ENCODE data around the gene AJM1.

AJM1 gene

DNA sequence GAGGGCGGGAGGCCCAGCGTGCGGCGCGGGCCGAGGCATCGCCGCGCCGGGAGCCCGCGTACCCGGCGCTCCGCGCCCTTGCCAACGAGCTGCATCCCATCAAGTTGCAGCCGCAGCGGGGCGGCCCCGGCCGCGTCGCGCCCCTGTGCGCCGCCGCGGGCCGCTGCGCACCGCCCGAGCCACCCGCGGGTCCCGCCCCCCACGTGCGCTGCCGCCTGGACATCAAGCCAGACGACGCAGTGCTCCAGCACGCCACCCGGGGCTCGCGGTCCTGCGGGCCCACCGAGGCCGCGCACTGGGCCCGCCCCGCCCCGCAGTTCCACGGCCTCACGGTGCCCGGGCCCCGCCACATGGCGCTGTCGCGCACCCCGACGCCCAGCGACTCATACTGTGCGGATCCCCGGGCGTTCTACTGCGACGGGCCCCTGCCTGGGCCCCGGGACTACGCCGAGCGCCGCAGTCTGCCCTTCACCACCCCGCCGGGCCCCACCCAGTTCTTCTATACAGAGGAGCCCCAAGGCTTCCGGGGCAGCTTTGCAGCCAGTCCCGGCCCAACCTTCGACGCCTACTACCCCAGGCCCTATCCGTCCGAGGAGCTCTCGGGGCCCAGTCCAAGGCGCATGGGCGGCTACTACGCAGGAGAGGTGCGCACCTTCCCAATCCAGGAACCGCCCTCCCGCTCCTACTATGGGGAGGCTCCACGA is 2.6 kb downstream of the AJM1 start:
- DNase-seq (ENCODE audit: insufficient read length) (no peak), FAIRE-seq (no peak)
- no peak for TF ChIP-seq POLR2A (IDR thresholded peaks at IDR 0.05; ENCODE audit: low read depth, low read length)
- TF ChIP-seq POLR2AphosphoS5 (IDR thresholded peaks at IDR 0.05; ENCODE audit: low read depth, low read length), result no peak
- TF ChIP-seq TAF1 (IDR thresholded peaks at IDR 0.05; ENCODE audit: borderline replicate concordance, low read depth, low read length), result no peak

DNA sequence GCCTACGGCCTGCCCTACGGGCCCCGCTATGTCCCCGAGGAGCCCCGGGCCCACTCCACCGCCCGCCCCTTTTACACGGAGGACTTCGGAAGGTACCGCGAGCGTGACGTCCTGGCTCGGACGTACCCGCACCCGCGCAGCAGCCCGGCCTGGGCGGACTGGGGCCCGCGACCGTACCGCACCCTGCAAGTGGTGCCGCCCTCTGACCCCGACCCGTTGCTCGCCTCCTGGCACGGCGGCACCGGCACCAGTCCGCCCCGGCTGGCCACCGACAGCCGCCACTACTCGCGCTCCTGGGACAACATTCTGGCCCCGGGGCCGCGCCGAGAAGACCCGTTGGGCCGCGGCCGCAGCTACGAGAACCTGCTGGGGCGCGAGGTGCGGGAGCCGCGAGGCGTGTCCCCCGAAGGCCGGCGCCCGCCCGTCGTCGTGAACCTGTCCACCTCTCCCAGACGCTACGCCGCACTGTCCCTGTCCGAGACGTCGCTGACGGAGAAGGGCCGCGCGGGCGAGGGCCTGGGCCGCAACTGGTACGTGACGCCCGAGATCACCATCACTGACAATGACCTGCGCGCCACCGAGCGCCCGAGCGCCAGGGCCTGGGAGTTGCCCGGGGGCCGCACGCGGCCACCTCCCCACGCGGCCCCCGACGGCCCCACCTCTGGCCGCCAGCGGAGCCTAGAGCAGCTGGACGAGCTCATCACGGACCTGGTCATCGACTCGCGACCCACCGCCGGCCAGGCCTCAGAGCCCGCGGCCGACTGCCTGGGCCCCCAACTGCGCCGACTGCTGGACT is 3.4 kb downstream of the AJM1 start:
- TF ChIP-seq POLR2A (IDR thresholded peaks at IDR 0.05; ENCODE audit: low read depth, low read length) (no peak), TAF1 (IDR thresholded peaks at IDR 0.05; ENCODE audit: borderline replicate concordance, low read depth, low read length) (no peak)
- FAIRE-seq, result no peak
- no peak for DNase-seq (ENCODE audit: insufficient read length)

GRCh38 chr9:136846376-136847087 is 4.3 kb downstream of the AJM1 start:
- no peak for DNase-seq (ENCODE audit: insufficient read length)
- TF ChIP-seq POLR2A (IDR thresholded peaks at IDR 0.05; ENCODE audit: low read depth, low read length) (no peak), POLR2AphosphoS5 (IDR thresholded peaks at IDR 0.05; ENCODE audit: low read depth, low read length) (no peak), TAF1 (IDR thresholded peaks at IDR 0.05; ENCODE audit: borderline replicate concordance, low read depth, low read length) (no peak)
- FAIRE-seq, result no peak

GRCh38 chr9:136847088-136847825 is 5.0 kb downstream of the AJM1 start:
- TF ChIP-seq POLR2A (IDR thresholded peaks at IDR 0.05; ENCODE audit: low read depth, low read length) (no peak), TAF1 (IDR thresholded peaks at IDR 0.05; ENCODE audit: borderline replicate concordance, low read depth, low read length) (no peak), POLR2AphosphoS5 (IDR thresholded peaks at IDR 0.05; ENCODE audit: low read depth, low read length) (no peak)
- FAIRE-seq, result no peak
- DNase-seq (ENCODE audit: insufficient read length), result no peak

- FAIRE-seq (peak; percentile 100), DNase-seq (ENCODE audit: insufficient read length) (peak; percentile 74)
- TF ChIP-seq POLR2AphosphoS5 (IDR thresholded peaks at IDR 0.05; ENCODE audit: low read depth, low read length) (no peak; the same call in 1 of the 2 replicates), POLR2A (IDR thresholded peaks at IDR 0.05; ENCODE audit: low read depth, low read length) (peak; percentile 62; the same call in 1 of the 2 replicates)
Measured at GRCh38 chr9:136847826-136848392, 5.6 kb downstream of the AJM1 start.

GRCh38 chr9:136848393-136849037 is 6.2 kb downstream of the AJM1 start:
- FAIRE-seq (no peak), DNase-seq (ENCODE audit: insufficient read length) (peak; percentile 48)
- TF ChIP-seq POLR2AphosphoS5 (IDR thresholded peaks at IDR 0.05; ENCODE audit: low read depth, low read length) (no peak), POLR2A (IDR thresholded peaks at IDR 0.05; ENCODE audit: low read depth, low read length) (no peak), TAF1 (IDR thresholded peaks at IDR 0.05; ENCODE audit: borderline replicate concordance, low read depth, low read length) (no peak)

GRCh38 chr9:136849038-136849959 is 7.0 kb downstream of the AJM1 start, which contains the start of gene PHPT1:
Gene PHPT1, plus strand, starts transcription at chr9:136849409. Its CDS starts 22 bp downstream, at chr9:136849431.
- peak; percentile 100 for FAIRE-seq
- DNase-seq (ENCODE audit: insufficient read length), result peak; percentile 100
- TF ChIP-seq TAF1 (IDR thresholded peaks at IDR 0.05; ENCODE audit: borderline replicate concordance, low read depth, low read length) (peak; percentile 55; the same call in 1 of the 2 replicates), POLR2A (IDR thresholded peaks at IDR 0.05; ENCODE audit: low read depth, low read length) (peak; percentile 86), POLR2AphosphoS5 (IDR thresholded peaks at IDR 0.05; ENCODE audit: low read depth, low read length) (peak; percentile 81)

GRCh38 chr9:136849960-136850865 is 7.9 kb downstream of the AJM1 start:
- FAIRE-seq (no peak), DNase-seq (ENCODE audit: insufficient read length) (no peak)
- no peak for TF ChIP-seq TAF1 (IDR thresholded peaks at IDR 0.05; ENCODE audit: borderline replicate concordance, low read depth, low read length)
- no peak; the same call in 1 of the 2 replicates for TF ChIP-seq POLR2A (IDR thresholded peaks at IDR 0.05; ENCODE audit: low read depth, low read length)
- no peak for TF ChIP-seq POLR2AphosphoS5 (IDR thresholded peaks at IDR 0.05; ENCODE audit: low read depth, low read length)
